Vagina (tissue), 2 donors: ENCODE results near the gene CORO2B. TPM values are rescaled to one million over a fixed set of nuclear protein-coding genes. Genes with fewer than 3 reads are reported as not detected.

Experiments
- DNase-seq, 2 donors: peaks; one replicate each; pipeline ENCODE4 v3.0.0-alpha.2; 2017; ENCODE audit errors: extremely low spot score in 2 of 2
- H3K27ac ChIP-seq: fragments of 200-600 bp; sonication (generic); one replicate; pipeline ENCODE4 v1.5.1; 2019
- H3K27me3 ChIP-seq: fragments of 200-600 bp; sonication (generic); one replicate; pipeline ENCODE4 v1.5.1; 2019
- H3K36me3 ChIP-seq, 2 donors: fragments of 200-600 bp; sonication (generic); one replicate each; pipeline ENCODE4 v1.5.1; 2017 to 2019
- H3K4me1 ChIP-seq: fragments of 200-600 bp; sonication (generic); one replicate; pipeline ENCODE4 v1.5.1; 2019
- H3K4me3 ChIP-seq, 2 donors: fragments of 200-600 bp; sonication (generic); 1 replicate in 1 of 2; 2 replicates in 1 of 2; pipeline ENCODE4 v1.5.1; 2016 to 2019
- H3K9me3 ChIP-seq: fragments of 200-600 bp; sonication (generic); one replicate; pipeline ENCODE4 v1.5.1; 2019
- POLR2A ChIP-seq, 2 donors: fragments of 450-650 bp; IDR thresholded peaks; one replicate each; pipeline ENCODE4 v1.6.1; 2017; ENCODE audit warnings: antibody characterized with exemption in 2 of 2, mild to moderate bottlenecking in 2 of 2, moderate library complexity in 2 of 2
- POLR2AphosphoS5 ChIP-seq, 2 donors: sonication (generic); formaldehyde crosslinking; IDR thresholded peaks; one replicate each; pipeline ENCODE4 v1.9.0; 2017; ENCODE audit warnings: antibody characterized with exemption in 2 of 2, mild to moderate bottlenecking in 2 of 2, low read depth in 1 of 2; ENCODE audit not compliant: insufficient read depth in 1 of 2
- intact Hi-C: fragments of 100-400 bp; cut with DNase I; formaldehyde crosslinking; loops from one replicate; pipeline ENCODE4 v1.15.1; 2023
- total RNA-seq: library from RNA; depleted of rRNA; stranded (reverse); fragments of >200 nt; gene quantifications from one replicate; pipeline ENCODE4 v1.2.3, GENCODE V29; 2016
- TF ChIP-seq, protein P1 (sequence below), 3 experiments: fragments of 450-650 bp in 2 of 3; fragments of 200-600 bp in 1 of 3; sonication (generic) in 1 of 3; IDR thresholded peaks; one replicate each; pipeline ENCODE4 v1.5.1; 2017 to 2019; ENCODE audit warnings: antibody characterized with exemption in 3 of 3, mild to moderate bottlenecking in 2 of 3, moderate library complexity in 2 of 3

Gene CORO2B
- total RNA-seq, 1 donor from 2014 or later = 4.7 TPM

GRCh38 chr15:68734352-68734751, 155.6 kb downstream of the CORO2B start:
- intact Hi-C loops = loop anchor here (5.0 kb wide), 1 partner anchor 143 kb away; no protein-coding TSS in a partner anchor
- H3K4me1 ChIP-seq = peaks cover 10% of the 10 kb centered on the region
- H3K9me3 ChIP-seq = no peaks in the 10 kb centered on the region
- H3K36me3 ChIP-seq = no peaks in the 10 kb centered on the region
- no peak for DNase-seq
- H3K27ac ChIP-seq = no peak overlapping the region
- H3K27me3 ChIP-seq = no peaks in the 10 kb centered on the region
- no peak overlapping the region for H3K4me3 ChIP-seq
- TF ChIP-seq POLR2A (IDR thresholded peaks at IDR 0.05) (no peak), POLR2AphosphoS5 (IDR thresholded peaks at IDR 0.05; ENCODE audit: insufficient read depth in 1 of 2, low read depth in 1 of 2) (no peak)
- TF ChIP-seq, protein P1, sequence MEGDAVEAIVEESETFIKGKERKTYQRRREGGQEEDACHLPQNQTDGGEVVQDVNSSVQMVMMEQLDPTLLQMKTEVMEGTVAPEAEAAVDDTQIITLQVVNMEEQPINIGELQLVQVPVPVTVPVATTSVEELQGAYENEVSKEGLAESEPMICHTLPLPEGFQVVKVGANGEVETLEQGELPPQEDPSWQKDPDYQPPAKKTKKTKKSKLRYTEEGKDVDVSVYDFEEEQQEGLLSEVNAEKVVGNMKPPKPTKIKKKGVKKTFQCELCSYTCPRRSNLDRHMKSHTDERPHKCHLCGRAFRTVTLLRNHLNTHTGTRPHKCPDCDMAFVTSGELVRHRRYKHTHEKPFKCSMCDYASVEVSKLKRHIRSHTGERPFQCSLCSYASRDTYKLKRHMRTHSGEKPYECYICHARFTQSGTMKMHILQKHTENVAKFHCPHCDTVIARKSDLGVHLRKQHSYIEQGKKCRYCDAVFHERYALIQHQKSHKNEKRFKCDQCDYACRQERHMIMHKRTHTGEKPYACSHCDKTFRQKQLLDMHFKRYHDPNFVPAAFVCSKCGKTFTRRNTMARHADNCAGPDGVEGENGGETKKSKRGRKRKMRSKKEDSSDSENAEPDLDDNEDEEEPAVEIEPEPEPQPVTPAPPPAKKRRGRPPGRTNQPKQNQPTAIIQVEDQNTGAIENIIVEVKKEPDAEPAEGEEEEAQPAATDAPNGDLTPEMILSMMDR (IDR thresholded peaks at IDR 0.05) = no peak

DNA sequence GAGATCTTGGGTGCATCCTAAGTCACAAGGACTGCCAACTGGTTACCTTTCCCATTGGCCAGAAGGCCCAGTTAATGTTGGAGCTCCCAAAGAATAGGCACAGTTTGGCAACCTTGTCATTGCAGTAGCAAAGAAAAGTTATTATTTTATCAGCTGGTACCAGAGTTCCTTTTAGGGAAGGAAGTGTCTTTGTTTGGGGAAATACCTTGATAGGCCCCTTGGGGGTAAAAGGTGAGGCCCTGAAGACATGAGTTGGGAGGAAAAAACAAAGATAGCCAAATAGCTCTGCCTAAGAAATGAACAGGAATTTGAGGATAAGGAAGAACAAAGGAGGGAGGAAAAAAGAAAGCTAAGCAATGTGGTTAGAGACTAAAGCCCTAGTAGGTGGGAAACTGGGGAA, 156.1 kb downstream of the CORO2B start:
- Histone ChIP-seq H3K4me1 (peaks cover 10% of the 10 kb centered on the region), H3K4me3 (no peak overlapping the region), H3K27ac (no peak overlapping the region), H3K9me3 (no peaks in the 10 kb centered on the region), H3K36me3 (no peaks in the 10 kb centered on the region), H3K27me3 (no peaks in the 10 kb centered on the region)
- intact Hi-C loops = loop anchor here (5.0 kb wide), 1 partner anchor 142 kb away; no protein-coding TSS in a partner anchor
- DNase-seq = no peak
- TF ChIP-seq POLR2A (IDR thresholded peaks at IDR 0.05) (no peak), POLR2AphosphoS5 (IDR thresholded peaks at IDR 0.05; ENCODE audit: insufficient read depth in 1 of 2, low read depth in 1 of 2) (no peak)
- TF ChIP-seq, protein P1 (IDR thresholded peaks at IDR 0.05) = no peak

DNA sequence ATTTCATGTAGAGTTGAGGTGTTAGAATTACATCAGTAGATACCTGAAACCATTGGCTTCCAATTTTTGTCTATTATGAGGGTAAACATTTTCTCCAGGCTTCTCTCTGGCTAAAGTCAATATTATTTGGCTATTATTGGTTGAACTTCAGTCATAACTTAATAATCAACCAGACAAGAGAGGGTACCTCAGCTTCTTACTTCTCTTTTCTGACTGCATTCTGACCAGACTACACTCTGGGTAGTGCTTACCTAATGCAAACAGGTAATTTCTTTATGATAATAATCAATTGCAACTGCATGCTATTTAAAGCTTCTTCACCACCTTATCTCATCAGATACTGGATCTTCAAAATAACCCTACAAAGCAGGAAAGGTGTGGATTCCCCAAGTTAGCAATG, 156.8 kb downstream of the CORO2B start:
- TF ChIP-seq POLR2A (IDR thresholded peaks at IDR 0.05) (no peak), POLR2AphosphoS5 (IDR thresholded peaks at IDR 0.05; ENCODE audit: insufficient read depth in 1 of 2, low read depth in 1 of 2) (no peak)
- TF ChIP-seq, protein P1 (IDR thresholded peaks at IDR 0.05) = no peak
- Histone ChIP-seq H3K27ac (no peak overlapping the region), H3K9me3 (no peaks in the 10 kb centered on the region), H3K4me1 (peaks cover 3% of the 10 kb centered on the region), H3K27me3 (no peaks in the 10 kb centered on the region), H3K4me3 (no peak overlapping the region), H3K36me3 (no peaks in the 10 kb centered on the region)
- no peak for DNase-seq
- intact Hi-C loops = no loop called here

DNA sequence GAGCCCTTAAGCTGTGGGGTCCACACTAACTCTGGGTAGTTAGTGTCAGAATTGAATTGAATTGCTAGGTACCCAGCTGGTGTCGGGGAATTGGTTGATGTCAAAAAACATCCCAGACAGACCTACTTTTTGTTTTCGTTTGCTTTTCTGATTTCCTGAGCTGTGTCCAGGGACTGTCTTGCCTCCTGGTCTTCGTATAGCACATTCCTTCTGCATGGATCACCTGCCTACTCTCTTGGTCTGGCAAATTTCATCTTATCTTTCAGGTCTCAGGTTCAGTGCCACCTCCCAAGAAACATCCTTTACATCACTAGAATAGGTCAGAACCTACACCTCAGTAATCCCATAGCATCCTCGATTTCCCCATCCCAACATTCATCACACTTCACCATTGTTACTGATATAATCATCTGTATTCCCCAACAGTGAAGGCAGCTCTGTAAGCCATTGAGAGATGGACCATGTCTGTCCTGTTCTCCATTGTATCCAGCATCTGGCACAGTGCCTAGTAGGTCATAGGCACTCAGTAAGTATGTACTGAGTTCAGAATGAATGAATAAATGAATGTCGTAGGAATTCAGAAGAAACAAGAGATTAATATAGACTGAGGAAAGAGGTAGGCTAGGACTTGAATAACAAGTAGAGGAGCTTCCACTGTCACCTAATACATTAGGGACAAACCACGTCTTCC, 160.7 kb downstream of the CORO2B start:
- intact Hi-C loops = no loop called here

GRCh38 chr15:68743256-68743655, 164.5 kb downstream of the CORO2B start:
- TF ChIP-seq POLR2A (IDR thresholded peaks at IDR 0.05) (no peak), POLR2AphosphoS5 (IDR thresholded peaks at IDR 0.05; ENCODE audit: insufficient read depth in 1 of 2, low read depth in 1 of 2) (no peak)
- Histone ChIP-seq H3K36me3 (no peaks in the 10 kb centered on the region), H3K27ac (no peak overlapping the region), H3K27me3 (no peaks in the 10 kb centered on the region), H3K9me3 (no peaks in the 10 kb centered on the region), H3K4me3 (no peak overlapping the region), H3K4me1 (no peaks in the 10 kb centered on the region)
- intact Hi-C loops = no loop called here
- no peak for DNase-seq

More for the DNA sequence above, 160.7 kb downstream of the CORO2B start:
- TF ChIP-seq, protein P1 (IDR thresholded peaks at IDR 0.05) = no peak
- no peak for TF ChIP-seq POLR2A (IDR thresholded peaks at IDR 0.05)
- Histone ChIP-seq H3K4me3 (no peak overlapping the region), H3K36me3 (no peaks in the 10 kb centered on the region), H3K4me1 (no peaks in the 10 kb centered on the region), H3K27me3 (no peaks in the 10 kb centered on the region), H3K27ac (no peak overlapping the region), H3K9me3 (no peaks in the 10 kb centered on the region)
- no peak for DNase-seq
